HuH-7 (cell line): ENCODE results near the gene CD24.

Experiments
- DNase-seq: peaks from one replicate; pipeline ENCODE4 v3.0.0; 2011; ENCODE audit warnings: low spot score

Gene CD24

GRCh38 chr6:106967936-106968555 is 6.5 kb downstream of the CD24 start:
- no peak for DNase-seq

- DNase-seq = no peak
Observed at GRCh38 chr6:106966671-106967640, 7.6 kb downstream of the CD24 start.

- DNase-seq = no peak
Observed at GRCh38 chr6:106966229-106966628, 8.3 kb downstream of the CD24 start.

GRCh38 chr6:106964954-106965353 is 9.6 kb downstream of the CD24 start:
- no peak for DNase-seq

GRCh38 chr6:106964099-106964498 is 10.4 kb downstream of the CD24 start:
- no peak for DNase-seq

- no peak for DNase-seq
Observed at GRCh38 chr6:106963544-106963943, 11.0 kb downstream of the CD24 start.

- DNase-seq = no peak
Observed at GRCh38 chr6:106961801-106962200, 12.7 kb downstream of the CD24 start.

GRCh38 chr6:106961136-106961535 is 13.4 kb downstream of the CD24 start:
- DNase-seq = no peak

- no peak for DNase-seq
Observed at GRCh38 chr6:106959985-106960384, 14.5 kb downstream of the CD24 start.

GRCh38 chr6:106939848-106940247 is 34.7 kb downstream of the CD24 start:
- DNase-seq = no peak

GRCh38 chr6:106939208-106939607 is 35.3 kb downstream of the CD24 start:
- no peak for DNase-seq

GRCh38 chr6:106927531-106928398 is 46.8 kb downstream of the CD24 start:
- peak; percentile 50 for DNase-seq

- no peak for DNase-seq
Observed at GRCh38 chr6:106925948-106926347, 48.6 kb downstream of the CD24 start.

- no peak for DNase-seq
Observed at GRCh38 chr6:106924694-106925523, 49.6 kb downstream of the CD24 start.

- DNase-seq = no peak
Observed at GRCh38 chr6:106922626-106923025, 51.9 kb downstream of the CD24 start.
